Measurements from ENCODE around the gene FUBP3. TPM values are rescaled to one million over a fixed set of nuclear protein-coding genes. Genes with fewer than 3 reads are reported as not detected.

Gene FUBP3
- total RNA-seq, 4 donors from 2014 or later: 27.5 to 40.7 (median 31.7) TPM

- 3 to 4% methylated on average over 48 to 59 of the region's 61 CpGs for whole genome bisulfite sequencing, 2 donors
- DNase-seq (ENCODE audit: low spot score in 2 of 2): no peak
- no peak overlapping the region for H3K4me3 ChIP-seq (ENCODE audit: low read depth, poor library complexity, severe bottlenecking)
- intact Hi-C loops (cut with DNase I; ENCODE audit: low total_unique reads): no loop called here
- TF ChIP-seq POLR2A (IDR thresholded peaks at IDR 0.05): no peak
- TF ChIP-seq, protein P1, sequence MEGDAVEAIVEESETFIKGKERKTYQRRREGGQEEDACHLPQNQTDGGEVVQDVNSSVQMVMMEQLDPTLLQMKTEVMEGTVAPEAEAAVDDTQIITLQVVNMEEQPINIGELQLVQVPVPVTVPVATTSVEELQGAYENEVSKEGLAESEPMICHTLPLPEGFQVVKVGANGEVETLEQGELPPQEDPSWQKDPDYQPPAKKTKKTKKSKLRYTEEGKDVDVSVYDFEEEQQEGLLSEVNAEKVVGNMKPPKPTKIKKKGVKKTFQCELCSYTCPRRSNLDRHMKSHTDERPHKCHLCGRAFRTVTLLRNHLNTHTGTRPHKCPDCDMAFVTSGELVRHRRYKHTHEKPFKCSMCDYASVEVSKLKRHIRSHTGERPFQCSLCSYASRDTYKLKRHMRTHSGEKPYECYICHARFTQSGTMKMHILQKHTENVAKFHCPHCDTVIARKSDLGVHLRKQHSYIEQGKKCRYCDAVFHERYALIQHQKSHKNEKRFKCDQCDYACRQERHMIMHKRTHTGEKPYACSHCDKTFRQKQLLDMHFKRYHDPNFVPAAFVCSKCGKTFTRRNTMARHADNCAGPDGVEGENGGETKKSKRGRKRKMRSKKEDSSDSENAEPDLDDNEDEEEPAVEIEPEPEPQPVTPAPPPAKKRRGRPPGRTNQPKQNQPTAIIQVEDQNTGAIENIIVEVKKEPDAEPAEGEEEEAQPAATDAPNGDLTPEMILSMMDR (IDR thresholded peaks at IDR 0.05): no peak
Measured at GRCh38 chr9:130665431-130666392, 86.3 kb downstream of the FUBP3 start.

DNA sequence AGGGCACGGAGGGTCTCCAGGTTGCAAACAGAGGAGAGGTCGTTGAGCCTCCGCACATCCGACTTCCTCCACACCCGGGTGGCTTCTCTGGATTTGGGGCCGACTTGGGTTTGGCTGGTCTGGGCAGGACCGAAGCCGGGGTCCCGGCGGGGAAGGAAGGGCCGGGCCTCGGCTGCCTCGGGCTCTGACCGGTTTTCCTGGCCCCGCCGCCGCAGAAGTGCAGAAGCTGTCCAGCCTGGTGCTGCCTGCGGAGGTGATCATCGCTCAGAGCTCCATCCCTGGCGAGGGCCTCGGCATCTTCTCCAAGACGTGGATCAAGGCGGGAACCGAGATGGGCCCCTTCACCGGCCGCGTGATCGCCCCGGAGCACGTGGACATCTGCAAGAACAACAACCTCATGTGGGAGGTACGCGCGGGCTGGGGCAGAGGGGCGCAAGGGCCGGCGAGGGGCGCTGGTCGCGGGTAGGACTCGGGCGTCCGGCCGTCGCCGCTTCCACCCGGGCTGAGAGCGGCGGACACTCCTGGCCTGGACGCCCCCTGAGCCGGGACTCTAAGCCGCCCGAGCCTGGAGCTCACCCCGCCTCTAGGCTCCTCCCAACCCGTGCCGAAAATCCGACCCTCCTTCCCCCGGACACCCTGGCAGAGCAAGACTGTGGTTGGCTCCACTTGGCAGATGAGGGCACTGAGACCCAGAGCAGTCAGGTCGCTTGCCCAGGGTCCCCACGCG lies 87.2 kb downstream of the FUBP3 start:
- no peak for DNase-seq (ENCODE audit: low spot score in 2 of 2)
- WGBS, 2 donors: 10 to 17% methylated on average over 20 to 27 of the region's 60 CpGs
- TF ChIP-seq, protein P1 (IDR thresholded peaks at IDR 0.05): no peak
- TF ChIP-seq POLR2A (IDR thresholded peaks at IDR 0.05): no peak
- intact Hi-C loops (cut with DNase I; ENCODE audit: low total_unique reads): no loop called here
- H3K4me3 ChIP-seq (ENCODE audit: low read depth, poor library complexity, severe bottlenecking): no peak overlapping the region

DNA sequence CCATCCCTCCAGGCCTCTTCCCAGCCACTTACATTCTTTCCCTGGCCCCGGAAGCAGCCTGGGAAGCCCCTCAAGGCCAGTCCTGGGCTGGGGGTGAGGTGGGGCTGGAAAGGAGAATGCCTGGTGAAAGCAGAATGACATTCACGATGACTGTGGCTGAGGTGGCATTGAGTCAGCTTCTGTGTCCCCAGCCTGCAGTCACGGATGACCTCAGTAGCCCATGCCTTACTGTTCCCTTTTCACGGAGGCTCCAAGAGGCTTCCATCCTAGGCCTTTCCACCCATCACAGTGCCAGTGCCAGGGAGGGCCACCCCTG lies 87.7 kb downstream of the FUBP3 start:
- no peak for DNase-seq (ENCODE audit: low spot score in 2 of 2)
- 75 to 78% methylated on average over 4 of the region's 4 CpGs for WGBS, 2 donors
- intact Hi-C loops (cut with DNase I; ENCODE audit: low total_unique reads): no loop called here
- H3K4me3 ChIP-seq (ENCODE audit: low read depth, poor library complexity, severe bottlenecking): no peak overlapping the region
- TF ChIP-seq POLR2A (IDR thresholded peaks at IDR 0.05): no peak
- TF ChIP-seq, protein P1 (IDR thresholded peaks at IDR 0.05): no peak

GRCh38 chr9:130668196-130668595 lies 88.8 kb downstream of the FUBP3 start:
- H3K4me3 ChIP-seq (ENCODE audit: low read depth, poor library complexity, severe bottlenecking): no peak overlapping the region
- intact Hi-C loops (cut with DNase I; ENCODE audit: low total_unique reads): no loop called here
- DNase-seq (ENCODE audit: low spot score in 2 of 2): no peak

DNA sequence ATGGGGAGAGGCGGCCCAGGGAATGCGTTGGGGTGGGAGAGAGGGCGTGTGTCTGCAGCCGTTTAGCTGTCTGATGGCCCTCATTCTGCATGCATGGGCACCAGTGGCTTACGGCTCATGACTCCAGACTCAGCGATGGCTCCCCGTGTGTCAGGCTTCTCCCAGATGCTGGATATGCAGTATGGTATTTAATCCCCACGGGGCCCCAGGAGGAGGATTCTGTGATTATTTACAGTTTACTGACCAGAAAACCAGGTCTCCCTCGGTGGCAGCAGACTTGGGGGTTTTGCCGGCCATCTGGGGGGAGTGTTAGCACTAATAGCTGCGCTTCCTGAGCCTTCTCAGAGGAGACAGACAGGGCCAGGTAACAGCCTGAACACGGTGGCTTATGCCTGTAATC lies 89.3 kb downstream of the FUBP3 start:
- WGBS, 2 donors: 64 to 65% methylated on average over 12 of the region's 12 CpGs
- H3K4me3 ChIP-seq (ENCODE audit: low read depth, poor library complexity, severe bottlenecking): no peak overlapping the region
- intact Hi-C loops (cut with DNase I; ENCODE audit: low total_unique reads): no loop called here
- TF ChIP-seq, protein P1 (IDR thresholded peaks at IDR 0.05): no peak
- TF ChIP-seq POLR2A (IDR thresholded peaks at IDR 0.05): no peak
- no peak for DNase-seq (ENCODE audit: low spot score in 2 of 2)

More at GRCh38 chr9:130668196-130668595, 88.8 kb downstream of the FUBP3 start:
- TF ChIP-seq, protein P1 (IDR thresholded peaks at IDR 0.05): no peak
- TF ChIP-seq POLR2A (IDR thresholded peaks at IDR 0.05): no peak
- 90 to 91% methylated on average over 13 of the region's 13 CpGs for WGBS, 2 donors
